ENCODE results near the gene GPR148. TPM values are rescaled to one million over a fixed set of nuclear protein-coding genes. Genes with fewer than 3 reads are reported as not detected.

GPR148 gene, protein sequence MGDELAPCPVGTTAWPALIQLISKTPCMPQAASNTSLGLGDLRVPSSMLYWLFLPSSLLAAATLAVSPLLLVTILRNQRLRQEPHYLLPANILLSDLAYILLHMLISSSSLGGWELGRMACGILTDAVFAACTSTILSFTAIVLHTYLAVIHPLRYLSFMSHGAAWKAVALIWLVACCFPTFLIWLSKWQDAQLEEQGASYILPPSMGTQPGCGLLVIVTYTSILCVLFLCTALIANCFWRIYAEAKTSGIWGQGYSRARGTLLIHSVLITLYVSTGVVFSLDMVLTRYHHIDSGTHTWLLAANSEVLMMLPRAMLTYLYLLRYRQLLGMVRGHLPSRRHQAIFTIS
- not detected in 5 replicates for total RNA-seq (2022; extraction: Qiagen RNA extraction; ENCODE audit: low read depth)

GRCh38 chr2:130728549-130729316 lies at the start of gene GPR148:
GPR148 (plus strand) TSS chr2:130729070; CDS start chr2:130729152, 82 bp downstream.

GRCh38 chr2:130755256-130756052 lies 26.6 kb downstream of the GPR148 start, which contains the start of gene AMER3:
AMER3 (plus strand) TSS chr2:130755540; CDS start chr2:130762073, 6,533 bp downstream.

Other genes starting within 250 kb of the GPR148 start
- 0.01 TPM in 1 of 5 replicates, not detected in the others for gene POTEI, start 219.7 kb upstream of the GPR148 start, total RNA-seq (2022; extraction: Qiagen RNA extraction; ENCODE audit: low read depth)
- gene CFC1B, start 207.8 kb upstream of the GPR148 start, total RNA-seq (2022; extraction: Qiagen RNA extraction; ENCODE audit: low read depth): not detected in 5 replicates
- gene CFC1, start 129.5 kb upstream of the GPR148 start, total RNA-seq (2022; extraction: Qiagen RNA extraction; ENCODE audit: low read depth): not detected in 5 replicates
- not detected in 5 replicates for gene POTEJ, start 117.6 kb upstream of the GPR148 start, total RNA-seq (2022; extraction: Qiagen RNA extraction; ENCODE audit: low read depth)
- gene AMER3, start 26.5 kb downstream of the GPR148 start, total RNA-seq (2022; extraction: Qiagen RNA extraction; ENCODE audit: low read depth): not detected in 5 replicates
- gene ARHGEF4, start 107.8 kb downstream of the GPR148 start, total RNA-seq (2022; extraction: Qiagen RNA extraction; ENCODE audit: low read depth): 6.3 to 7.7 TPM (median 6.8 TPM) in 5 replicates

Measured in A549 treated with DMSO at 1 μM for 4 hours (cell line).